Esophagus squamous epithelium (tissue), 4 donors: ENCODE results near the gene DDX11.

ENCODE experiments used
- POLR2A ChIP-seq, 4 donors: fragments of 450-650 bp; IDR thresholded peaks; one replicate each; pipeline ENCODE4 v1.6.1; 2017; ENCODE audit warnings: antibody characterized with exemption in 4 of 4, mild to moderate bottlenecking in 4 of 4, moderate library complexity in 3 of 4
- TF ChIP-seq, protein P1 (sequence below), 6 experiments: fragments of 450-650 bp in 4 of 6; fragments of 200-600 bp in 2 of 6; sonication (generic) in 2 of 6; IDR thresholded peaks; one replicate each; pipeline ENCODE4 v1.5.1; 2016 to 2019; ENCODE audit warnings: antibody characterized with exemption in 6 of 6, mild to moderate bottlenecking in 4 of 6, moderate library complexity in 4 of 6

DNA sequence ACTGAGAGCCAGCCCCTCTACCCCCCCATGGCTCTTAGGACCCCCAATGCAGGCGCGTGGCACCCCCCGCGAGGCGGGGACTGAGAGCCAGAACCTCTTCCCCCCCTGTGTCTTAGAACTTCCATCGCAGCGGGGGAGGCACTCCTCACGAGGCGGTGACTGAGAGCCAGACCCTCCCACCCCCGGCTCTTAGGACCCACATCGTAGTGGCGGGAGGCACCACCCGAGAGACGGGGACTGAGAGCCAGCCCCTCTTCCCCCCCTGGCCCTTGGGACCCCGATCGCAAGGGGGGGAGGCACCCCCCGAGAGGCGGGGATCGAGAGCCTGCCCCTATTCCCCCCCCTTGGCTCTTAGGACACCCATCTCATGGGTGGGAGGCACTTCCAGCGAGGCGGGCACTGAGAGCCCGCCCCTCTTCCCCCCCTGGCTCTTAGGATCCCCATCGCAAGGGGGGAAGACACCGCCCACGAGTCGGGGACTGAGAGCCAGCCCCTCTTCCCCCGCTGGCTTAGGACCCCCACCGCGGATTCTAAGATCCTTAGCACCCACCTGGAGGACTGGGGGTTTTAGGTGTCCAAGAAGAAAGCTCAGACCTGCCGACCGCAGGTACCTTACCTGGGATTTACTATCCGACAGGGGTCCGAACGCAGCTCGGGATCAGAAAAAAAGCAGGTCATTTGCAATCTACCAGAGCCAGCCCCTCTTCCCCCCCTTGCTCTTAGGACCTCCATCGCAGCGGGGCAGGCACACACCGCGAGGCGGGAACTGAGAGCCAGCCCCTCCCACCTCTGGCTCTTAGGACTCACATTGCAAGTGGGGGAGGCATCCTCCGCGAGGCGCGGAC lies 44.9 kb downstream of the DDX11 start:
- TF ChIP-seq POLR2A (IDR thresholded peaks at IDR 0.05): no peak
- TF ChIP-seq, protein P1, sequence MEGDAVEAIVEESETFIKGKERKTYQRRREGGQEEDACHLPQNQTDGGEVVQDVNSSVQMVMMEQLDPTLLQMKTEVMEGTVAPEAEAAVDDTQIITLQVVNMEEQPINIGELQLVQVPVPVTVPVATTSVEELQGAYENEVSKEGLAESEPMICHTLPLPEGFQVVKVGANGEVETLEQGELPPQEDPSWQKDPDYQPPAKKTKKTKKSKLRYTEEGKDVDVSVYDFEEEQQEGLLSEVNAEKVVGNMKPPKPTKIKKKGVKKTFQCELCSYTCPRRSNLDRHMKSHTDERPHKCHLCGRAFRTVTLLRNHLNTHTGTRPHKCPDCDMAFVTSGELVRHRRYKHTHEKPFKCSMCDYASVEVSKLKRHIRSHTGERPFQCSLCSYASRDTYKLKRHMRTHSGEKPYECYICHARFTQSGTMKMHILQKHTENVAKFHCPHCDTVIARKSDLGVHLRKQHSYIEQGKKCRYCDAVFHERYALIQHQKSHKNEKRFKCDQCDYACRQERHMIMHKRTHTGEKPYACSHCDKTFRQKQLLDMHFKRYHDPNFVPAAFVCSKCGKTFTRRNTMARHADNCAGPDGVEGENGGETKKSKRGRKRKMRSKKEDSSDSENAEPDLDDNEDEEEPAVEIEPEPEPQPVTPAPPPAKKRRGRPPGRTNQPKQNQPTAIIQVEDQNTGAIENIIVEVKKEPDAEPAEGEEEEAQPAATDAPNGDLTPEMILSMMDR (IDR thresholded peaks at IDR 0.05): no peak
